GM23248 (cell line): ENCODE results near the gene FHAD1. TPM values are rescaled to one million over a fixed set of nuclear protein-coding genes. Genes with fewer than 3 reads are reported as not detected.

ENCODE experiments used
- DNase-seq: peaks from one replicate; pipeline ENCODE4 v3.0.0-alpha.2; 2015
- H2AFZ ChIP-seq: fragments of 200-600 bp; sonication (generic); 2 replicates; pipeline ENCODE4 v1.6.1; 2016; ENCODE audit warnings: antibody characterized with exemption
- H3F3A ChIP-seq: fragments of 200-600 bp; sonication (generic); 2 replicates; pipeline ENCODE4 v1.6.1; 2016; ENCODE audit warnings: mild to moderate bottlenecking, antibody characterized with exemption, mixed run types; ENCODE audit not compliant: insufficient read depth
- H3K27ac ChIP-seq: fragments of 200-600 bp; sonication (generic); 2 replicates; pipeline ENCODE4 v1.5.1; 2016; ENCODE audit warnings: mild to moderate bottlenecking
- H3K27me3 ChIP-seq: fragments of 200-600 bp; sonication (generic); replicated peaks from 2 replicates; pipeline ENCODE4 v1.6.1; 2016; ENCODE audit warnings: mild to moderate bottlenecking; ENCODE audit not compliant: insufficient read depth
- H3K36me3 ChIP-seq: fragments of 200-600 bp; sonication (generic); 2 replicates; pipeline ENCODE4 v1.6.1; 2016; ENCODE audit warnings: low read depth, mild to moderate bottlenecking
- H3K4me1 ChIP-seq: fragments of 200-600 bp; sonication (generic); 2 replicates; pipeline ENCODE4 v1.6.1; 2016; ENCODE audit warnings: mild to moderate bottlenecking; ENCODE audit not compliant: insufficient read depth
- H3K4me2 ChIP-seq: fragments of 200-600 bp; sonication (generic); one replicate; pipeline ENCODE4 v1.6.1; 2016; ENCODE audit warnings: mild to moderate bottlenecking; ENCODE audit not compliant: unreplicated experiment
- H3K4me3 ChIP-seq: fragments of 200-600 bp; sonication (generic); 2 replicates; pipeline ENCODE4 v1.5.1; 2016; ENCODE audit warnings: mild to moderate bottlenecking
- H3K79me2 ChIP-seq: fragments of 200-600 bp; sonication (generic); 2 replicates; pipeline ENCODE4 v1.6.1; 2016; ENCODE audit warnings: mild to moderate bottlenecking; ENCODE audit not compliant: insufficient read depth
- H3K9ac ChIP-seq: fragments of 200-600 bp; sonication (generic); 2 replicates; pipeline ENCODE4 v1.6.1; 2016; ENCODE audit warnings: mild to moderate bottlenecking
- H3K9me2 ChIP-seq: fragments of 200-600 bp; sonication (generic); 2 replicates; pipeline ENCODE4 v1.6.1; 2016; ENCODE audit warnings: mixed run types, mild to moderate bottlenecking, moderate library complexity; ENCODE audit not compliant: insufficient read depth
- H3K9me3 ChIP-seq: fragments of 200-600 bp; sonication (generic); one replicate; pipeline ENCODE4 v1.6.1; 2017; ENCODE audit warnings: low read depth
- H4K20me1 ChIP-seq: fragments of 200-600 bp; sonication (generic); 2 replicates; pipeline ENCODE4 v1.6.0; 2016; ENCODE audit not compliant: insufficient read depth
- EZH2 ChIP-seq: fragments of 200-600 bp; sonication (generic); IDR thresholded peaks from 2 replicates; pipeline ENCODE4 v1.6.1; 2018; ENCODE audit warnings: antibody characterized with exemption, mild to moderate bottlenecking; ENCODE audit not compliant: insufficient read depth, poor library complexity, severe bottlenecking
- EZH2phosphoT487 ChIP-seq: fragments of 200-600 bp; sonication (generic); IDR thresholded peaks from 2 replicates; pipeline ENCODE4 v1.6.1; 2018; ENCODE audit warnings: antibody characterized with exemption, moderate library complexity, mild to moderate bottlenecking, low read depth; ENCODE audit not compliant: insufficient read depth
- WGBS, 2 experiments: methylation state at CpG; one replicate each; pipeline ENCODE4 v1.1.6; 2015 to 2017; ENCODE audit warnings: low lambda C conversion rate in 2 of 2, low coverage in 1 of 2; ENCODE audit errors: missing lambda C conversion rate in 2 of 2; 5-methylcytosine and 5-hydroxymethylcytosine counted together
- in situ Hi-C: fragments of 300-500 bp; cut with MboI; formaldehyde crosslinking; loops from 2 replicates; pipeline ENCODE4 v1.15.0; 2020
- polyA plus RNA-seq: library from polyadenylated mRNA; unstranded; fragments of >200 nt; fragmentation: Nextera tagmentation; extraction: Ambion mirVana; gene quantifications from 2 replicates; pipeline ENCODE4 v1.2.1, GENCODE V29; 2016
- total RNA-seq: library from RNA; depleted of rRNA; stranded (reverse); fragments of >200 nt; shearing (Covaris generic); gene quantifications from 2 replicates; pipeline ENCODE4 v1.2.3, GENCODE V29; 2014

The FHAD1 gene
- total and polyA plus RNA-seq, 2 experiments from 2014 or later: 0.24 TPM; not detected in 1

GRCh38 chr1:15215116-15215515, 31.9 kb upstream of the FHAD1 start:
- H3K9me2 ChIP-seq: no peaks in the 10 kb centered on the region
- H3K4me2 ChIP-seq: no peak overlapping the region
- no peaks in the 10 kb centered on the region for H4K20me1 ChIP-seq
- no peak overlapping the region for H3K27ac ChIP-seq
- DNase-seq: no peak
- in situ Hi-C loops: no loop called here
- H3K9ac ChIP-seq: no peak overlapping the region
- 88 to 93% methylated on average over 23 of the region's 23 CpGs for WGBS, 2 experiments
- H2AFZ ChIP-seq: no peak overlapping the region; the same call in 1 of the 2 replicates
- H3K79me2 ChIP-seq: no peaks in the 10 kb centered on the region
- H3K4me3 ChIP-seq: no peak overlapping the region
- H3K4me1 ChIP-seq: no peaks in the 10 kb centered on the region
- H3K27me3 ChIP-seq: 0 out of 2 replicates have a peak, but pooled peaks cover 5% of the 10 kb centered on the region
- H3K9me3 ChIP-seq: no peaks in the 10 kb centered on the region
- H3K36me3 ChIP-seq: no peaks in the 10 kb centered on the region
- TF ChIP-seq EZH2phosphoT487: no peak
- TF ChIP-seq EZH2: no peak
- no peaks in the 10 kb centered on the region for H3F3A ChIP-seq

GRCh38 chr1:15217654-15218053, 29.4 kb upstream of the FHAD1 start:
- Histone ChIP-seq H3K4me3 (no peak overlapping the region), H3K9me2 (no peaks in the 10 kb centered on the region), H3K27me3 (0 out of 2 replicates have a peak, but pooled peaks cover 5% of the 10 kb centered on the region), H3K36me3 (no peaks in the 10 kb centered on the region), H3K9me3 (no peaks in the 10 kb centered on the region), H3K9ac (no peak overlapping the region), H2AFZ (no peak overlapping the region), H3K4me2 (no peak overlapping the region), H4K20me1 (no peaks in the 10 kb centered on the region), H3F3A (no peaks in the 10 kb centered on the region), H3K4me1 (no peaks in the 10 kb centered on the region), H3K79me2 (no peaks in the 10 kb centered on the region), H3K27ac (no peak overlapping the region)
- in situ Hi-C loops: no loop called here
- WGBS, 2 experiments: 60 to 73% methylated on average over 1 of the region's 1 CpG
- TF ChIP-seq EZH2phosphoT487 (no peak), EZH2 (no peak)
- DNase-seq: no peak

GRCh38 chr1:15218287-15219279, 28.4 kb upstream of the FHAD1 start:
- in situ Hi-C loops: no loop called here
- H3K4me1 ChIP-seq: no peaks in the 10 kb centered on the region
- no peak overlapping the region for H2AFZ ChIP-seq
- no peaks in the 10 kb centered on the region for H3K9me3 ChIP-seq
- H3K4me3 ChIP-seq: no peak overlapping the region
- H3K79me2 ChIP-seq: no peaks in the 10 kb centered on the region
- H3F3A ChIP-seq: no peaks in the 10 kb centered on the region
- no peak overlapping the region for H3K9ac ChIP-seq
- no peaks in the 10 kb centered on the region for H3K36me3 ChIP-seq
- no peaks in the 10 kb centered on the region for H3K27me3 ChIP-seq
- H3K27ac ChIP-seq: no peak overlapping the region
- no peaks in the 10 kb centered on the region for H3K9me2 ChIP-seq
- H3K4me2 ChIP-seq: no peak overlapping the region
- DNase-seq: no peak
- no peaks in the 10 kb centered on the region for H4K20me1 ChIP-seq
- 83 to 88% methylated on average over 6 of the region's 6 CpGs for WGBS, 2 experiments
- TF ChIP-seq EZH2 (no peak), EZH2phosphoT487 (no peak)

- Histone ChIP-seq H4K20me1 (no peaks in the 10 kb centered on the region), H3K4me3 (no peak overlapping the region), H2AFZ (no peak overlapping the region), H3K4me2 (no peak overlapping the region), H3K27me3 (no peaks in the 10 kb centered on the region), H3K4me1 (no peaks in the 10 kb centered on the region), H3K27ac (no peak overlapping the region), H3K9me3 (no peaks in the 10 kb centered on the region), H3K79me2 (no peaks in the 10 kb centered on the region), H3K9ac (no peak overlapping the region), H3K9me2 (no peaks in the 10 kb centered on the region), H3F3A (no peaks in the 10 kb centered on the region), H3K36me3 (no peaks in the 10 kb centered on the region)
- TF ChIP-seq EZH2 (no peak), EZH2phosphoT487 (no peak)
- in situ Hi-C loops: no loop called here
- 88 to 92% methylated on average over 21 to 22 of the region's 22 CpGs for WGBS, 2 experiments
- no peak for DNase-seq
Measured at GRCh38 chr1:15219280-15220023, 27.6 kb upstream of the FHAD1 start.
